Skeletal muscle cell (primary cell): Measurements from ENCODE around the gene RBPJL.
"Not testable (repeated sequence)": the region's sequence is repeated elsewhere in the genome, so short reads cannot be mapped to it uniquely, and the experiment has no call there.

ENCODE experiments used
- DNase-seq: peaks from one replicate; pipeline ENCODE4 v3.0.0-alpha.2; 2010; ENCODE audit warnings: low read depth
- H3K4me3 ChIP-seq: 2 replicates; pipeline ENCODE4 v1.5.1; 2011; ENCODE audit warnings: low read depth, mild to moderate bottlenecking, control low read depth, low read length, moderate library complexity

The RBPJL gene

DNA sequence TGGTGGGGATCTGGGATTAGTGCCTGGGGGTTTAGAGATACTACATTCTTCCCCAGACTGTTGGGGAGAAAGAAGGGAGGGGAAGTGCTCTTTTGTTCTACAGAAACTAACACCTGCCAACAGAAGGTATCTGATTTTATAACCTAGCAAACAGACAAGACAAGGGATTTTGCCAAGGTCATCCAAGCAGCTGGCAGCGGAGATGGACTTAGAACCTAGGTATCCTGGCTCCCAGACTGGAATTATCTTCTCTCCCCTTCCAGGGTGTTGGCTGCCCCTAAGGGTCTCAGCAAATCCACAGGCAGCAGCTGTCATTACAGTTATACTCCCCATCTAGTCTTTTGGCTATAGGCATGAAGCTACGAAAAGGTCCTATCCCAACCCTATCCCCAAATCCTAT lies 33.2 kb downstream of the RBPJL start:
- H3K4me3 ChIP-seq = no peak overlapping the region
- DNase-seq = no peak

DNA sequence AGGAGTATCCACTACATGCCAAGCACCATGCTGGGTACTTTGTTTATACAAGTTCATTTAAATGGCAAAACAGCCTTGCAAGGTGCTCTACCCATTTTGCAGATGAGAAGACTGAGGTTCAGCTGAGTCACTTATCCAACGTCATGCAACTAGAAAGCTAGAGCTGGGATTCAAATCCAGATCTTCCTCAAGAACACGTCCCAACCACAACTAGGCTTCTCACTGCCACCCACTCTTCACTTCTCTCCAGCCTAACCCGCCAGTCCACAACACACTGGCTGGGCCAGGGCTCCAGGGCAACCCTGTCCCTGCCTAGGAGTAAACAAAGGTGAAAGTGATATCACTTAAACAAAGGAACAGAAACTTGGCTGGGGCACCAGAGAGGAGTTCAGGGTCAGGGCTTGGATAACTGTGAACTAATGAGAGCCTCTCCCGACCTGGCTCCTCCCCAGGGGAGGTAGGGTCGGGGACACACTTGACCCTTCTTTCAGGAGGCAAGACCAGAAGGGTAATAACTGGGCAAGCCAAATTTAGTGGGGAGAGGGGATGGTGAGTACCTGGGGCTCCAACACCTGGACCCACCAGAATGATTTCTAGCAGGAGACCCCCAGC lies 33.7 kb downstream of the RBPJL start:
- no peak for DNase-seq
- no peak overlapping the region for H3K4me3 ChIP-seq

DNA sequence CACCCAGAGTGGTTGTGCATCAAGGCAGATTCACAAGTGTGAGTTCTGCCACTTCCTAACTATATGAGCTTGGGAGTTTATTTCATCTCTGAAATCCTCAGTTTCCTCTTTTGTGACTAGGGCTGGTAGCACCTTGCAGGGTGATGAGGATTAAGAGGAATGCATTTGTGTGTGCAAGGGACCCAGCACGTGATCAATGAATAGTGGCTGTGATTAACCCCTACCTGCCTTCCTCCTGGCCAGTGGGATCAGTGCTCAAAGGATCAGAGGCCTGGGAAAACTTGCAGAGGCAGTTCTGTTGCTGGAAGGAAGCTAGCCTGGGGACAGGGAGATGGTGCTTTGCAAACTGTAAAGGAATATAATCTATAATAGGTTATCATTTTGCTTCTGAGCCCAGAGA lies 34.3 kb downstream of the RBPJL start:
- H3K4me3 ChIP-seq = no peak overlapping the region
- no peak for DNase-seq

DNA sequence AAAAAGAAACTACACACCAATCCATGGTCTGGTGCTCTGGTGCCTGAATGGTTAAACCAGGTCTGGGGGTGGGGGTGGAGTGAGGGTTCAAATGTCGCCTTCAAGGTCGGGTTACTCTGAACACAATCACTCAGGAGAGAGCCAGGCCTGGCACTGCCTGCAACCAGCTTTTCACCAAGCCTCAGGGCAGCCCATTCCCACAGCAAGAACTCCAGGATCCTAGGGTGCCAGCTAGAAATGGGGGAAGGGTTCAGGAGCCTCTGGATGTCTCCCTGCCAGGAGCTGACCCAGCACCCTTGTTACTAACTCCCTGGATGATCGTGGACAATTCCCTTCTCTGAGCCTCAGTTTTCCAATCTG lies 34.9 kb downstream of the RBPJL start:
- DNase-seq = no peak
- H3K4me3 ChIP-seq = no peak overlapping the region

DNA sequence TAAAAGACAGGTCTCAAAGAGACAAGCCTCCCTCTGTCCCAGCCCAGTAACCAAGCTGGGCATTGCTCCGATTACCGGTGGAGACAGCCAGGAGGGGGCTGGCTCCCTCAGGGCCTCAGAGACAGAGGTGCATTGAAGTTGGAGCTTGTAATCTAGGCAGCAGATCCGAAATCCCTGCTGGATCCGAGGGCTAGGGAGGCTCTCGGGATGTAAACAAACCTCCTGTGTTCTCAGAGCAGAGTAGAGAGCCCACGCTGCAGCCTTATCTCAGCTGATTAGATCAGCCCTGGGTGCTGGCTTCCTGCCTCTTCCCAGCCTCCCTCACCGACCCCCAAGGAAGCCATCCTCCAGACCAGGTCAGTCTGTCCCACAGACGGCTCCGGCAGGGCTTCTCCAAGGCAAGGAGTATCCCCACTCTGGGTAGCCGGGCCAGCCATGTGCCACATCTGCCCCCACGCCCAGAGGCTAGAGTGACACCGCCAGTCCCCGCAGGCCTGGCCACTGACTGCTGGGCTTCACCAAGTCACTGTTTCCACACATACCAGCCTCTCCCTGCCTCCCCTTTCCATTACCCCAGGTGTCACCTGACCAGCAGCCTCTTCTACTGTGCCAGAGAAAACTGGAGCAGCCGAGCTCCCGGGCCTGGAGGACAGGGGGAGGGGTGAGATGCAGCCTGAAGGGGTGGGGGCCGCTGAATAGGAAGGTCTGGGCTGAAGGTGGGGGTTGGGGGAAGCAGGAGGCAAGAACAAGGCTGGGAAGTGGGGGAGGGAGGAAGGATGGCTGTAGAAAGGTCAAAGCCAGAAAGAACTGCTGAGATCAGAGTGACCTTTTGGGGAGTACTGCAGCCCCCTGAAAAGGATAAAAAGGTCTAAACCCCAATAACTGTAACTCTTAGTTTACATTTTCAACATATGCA lies 35.6 kb downstream of the RBPJL start:
- H3K4me3 ChIP-seq = no peak overlapping the region
- DNase-seq = no peak

DNA sequence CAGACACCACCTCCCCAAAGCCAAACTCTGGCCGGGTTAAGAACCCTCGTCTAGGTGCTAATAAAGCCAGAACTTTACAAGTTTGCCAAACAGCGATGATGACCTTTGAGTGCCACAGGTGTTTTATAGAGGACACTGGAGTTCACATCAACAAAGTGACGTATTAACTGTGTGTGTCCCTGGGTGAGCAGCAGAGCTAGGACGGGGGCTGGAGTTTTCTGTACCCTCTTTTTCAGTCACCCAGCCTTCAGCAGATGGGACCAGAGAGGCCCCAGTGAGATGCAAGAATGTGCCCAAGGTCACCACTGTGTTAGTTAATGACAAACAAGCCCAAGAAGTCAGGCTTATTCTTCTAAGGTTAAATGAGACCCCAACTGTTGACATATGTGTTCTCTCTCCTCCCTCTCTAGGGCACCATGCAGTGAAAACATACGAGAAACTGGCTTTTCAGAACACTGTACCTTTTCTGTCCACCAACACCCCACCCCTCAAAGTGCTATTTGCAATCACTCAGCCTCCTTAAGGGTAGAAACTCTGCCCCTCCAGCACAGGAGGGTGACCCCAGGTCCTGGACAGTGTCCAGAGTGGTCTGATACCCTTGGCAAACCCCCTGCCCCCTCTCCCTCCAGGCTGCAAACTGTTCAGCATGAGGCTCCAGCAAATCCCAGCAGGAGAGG lies 36.4 kb downstream of the RBPJL start:
- peak overlapping the region; percentile 22 for H3K4me3 ChIP-seq
- DNase-seq = no peak

DNA sequence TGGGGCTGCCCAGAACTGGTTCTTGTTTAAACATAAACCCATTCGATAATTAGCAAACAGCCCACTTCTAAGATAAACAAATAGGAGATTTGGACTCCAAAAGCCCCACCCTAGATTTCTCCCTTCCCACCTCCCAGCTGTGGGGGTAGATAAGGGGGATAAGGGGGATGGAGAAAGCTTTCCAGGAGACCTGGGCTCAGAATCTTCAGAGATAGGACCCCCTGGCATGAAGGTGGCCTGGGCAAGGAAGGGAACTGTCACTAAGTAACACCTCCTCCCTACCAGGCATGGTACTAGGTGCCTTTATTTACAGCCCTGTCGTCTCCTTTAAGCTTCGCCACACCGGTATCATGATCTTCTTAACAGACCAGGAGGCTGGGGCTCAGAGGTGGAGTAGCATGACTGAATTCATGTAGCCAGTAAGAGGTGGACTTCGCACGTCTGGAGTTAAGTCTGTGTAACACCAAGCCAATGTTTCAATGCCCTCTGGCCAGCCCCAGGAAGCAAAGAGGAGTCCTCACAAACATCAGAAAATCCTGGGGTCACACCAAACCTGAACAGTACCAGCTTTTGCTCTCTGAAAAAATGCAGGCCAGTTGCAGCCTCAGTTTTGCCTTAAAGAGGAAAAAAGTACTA lies 37.0 kb downstream of the RBPJL start:
- DNase-seq = no peak
- peak overlapping the region; percentile 22 for H3K4me3 ChIP-seq

- peak; percentile 73 for DNase-seq
- peak overlapping the region; percentile 22 for H3K4me3 ChIP-seq
Measured at GRCh38 chr20:45344168-45344860, 37.7 kb downstream of the RBPJL start.

DNA sequence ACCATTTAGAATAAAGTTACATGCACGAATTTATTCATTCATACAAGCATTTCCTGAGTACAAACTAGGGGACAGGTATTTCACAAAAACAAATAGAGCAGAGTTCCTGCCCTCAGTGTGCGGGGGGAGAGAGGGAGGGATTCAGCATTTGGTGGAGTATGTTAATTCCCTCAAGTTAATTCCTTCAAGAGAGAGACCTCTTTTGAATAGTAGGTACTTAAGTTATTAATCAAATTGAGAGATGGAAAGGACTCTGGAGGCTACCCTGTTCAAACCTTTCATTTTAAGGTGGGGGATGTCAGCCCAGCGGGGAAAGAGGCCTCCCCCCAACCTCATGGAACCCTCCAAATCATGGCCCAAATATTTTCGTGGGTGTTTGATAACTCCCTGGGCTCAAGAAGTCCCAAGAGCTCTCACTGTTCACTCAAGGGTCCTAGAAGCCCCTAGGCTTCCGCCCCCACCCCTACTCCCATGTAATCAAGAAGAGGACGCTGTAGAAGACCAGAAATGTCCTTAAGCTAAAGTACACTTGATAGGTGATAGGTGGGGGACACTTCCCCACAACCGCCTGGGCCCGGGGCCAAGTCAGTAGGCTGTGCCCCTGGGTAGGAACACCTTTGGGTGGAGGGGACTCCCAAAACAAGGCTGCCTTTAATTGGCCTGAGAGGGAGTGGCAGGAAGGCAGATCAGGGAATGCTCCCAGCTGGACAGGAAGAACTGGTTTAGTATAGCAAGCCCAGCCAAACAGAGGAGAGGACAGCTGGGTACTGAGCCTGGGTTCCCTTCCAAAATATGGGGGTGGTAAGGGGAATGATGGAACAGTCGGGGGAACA lies 38.7 kb downstream of the RBPJL start:
- peak overlapping the region; percentile 88 for H3K4me3 ChIP-seq

GRCh38 chr20:45346291-45346718 lies 39.7 kb downstream of the RBPJL start:
- H3K4me3 ChIP-seq = peak overlapping the region; percentile 88
- DNase-seq = no peak

More for the DNA sequence above, 38.7 kb downstream of the RBPJL start:
- DNase-seq = no peak

- no peak for DNase-seq
- peak overlapping the region; percentile 88 for H3K4me3 ChIP-seq
Measured at GRCh38 chr20:45346851-45347250, 40.2 kb downstream of the RBPJL start.

DNA sequence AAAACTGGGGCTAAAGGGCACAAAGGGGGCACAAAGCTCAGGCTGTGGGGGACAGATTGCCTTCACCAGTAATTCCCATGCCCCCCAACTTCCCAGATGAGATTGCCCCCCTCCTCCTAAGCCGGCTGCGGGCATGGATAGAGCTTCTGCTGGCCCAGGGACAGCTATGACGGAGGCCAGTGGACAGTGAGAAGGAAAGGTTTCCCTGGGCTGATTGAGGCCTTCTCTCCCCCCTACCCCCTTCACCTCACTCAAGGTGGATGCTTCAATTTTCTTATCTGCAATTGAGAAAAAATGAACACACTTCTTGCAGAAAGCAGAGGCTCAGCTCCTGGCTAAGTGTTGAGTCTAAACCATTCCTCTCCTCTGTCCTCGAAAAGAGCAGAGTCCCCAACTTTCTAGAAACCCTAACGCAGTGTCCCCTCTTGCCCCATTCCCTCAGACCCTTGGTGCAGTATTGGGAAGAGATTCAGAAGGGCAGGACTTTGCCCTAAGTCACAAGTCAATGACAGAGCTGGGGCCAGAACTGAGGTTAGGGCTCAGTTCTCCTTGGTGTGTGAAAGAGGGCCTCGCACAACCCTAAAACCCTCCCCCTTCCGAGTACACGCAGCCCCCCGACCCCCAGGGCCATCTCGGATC lies 40.8 kb downstream of the RBPJL start:
- H3K4me3 ChIP-seq = peak overlapping the region; percentile 88
- no peak for DNase-seq

DNA sequence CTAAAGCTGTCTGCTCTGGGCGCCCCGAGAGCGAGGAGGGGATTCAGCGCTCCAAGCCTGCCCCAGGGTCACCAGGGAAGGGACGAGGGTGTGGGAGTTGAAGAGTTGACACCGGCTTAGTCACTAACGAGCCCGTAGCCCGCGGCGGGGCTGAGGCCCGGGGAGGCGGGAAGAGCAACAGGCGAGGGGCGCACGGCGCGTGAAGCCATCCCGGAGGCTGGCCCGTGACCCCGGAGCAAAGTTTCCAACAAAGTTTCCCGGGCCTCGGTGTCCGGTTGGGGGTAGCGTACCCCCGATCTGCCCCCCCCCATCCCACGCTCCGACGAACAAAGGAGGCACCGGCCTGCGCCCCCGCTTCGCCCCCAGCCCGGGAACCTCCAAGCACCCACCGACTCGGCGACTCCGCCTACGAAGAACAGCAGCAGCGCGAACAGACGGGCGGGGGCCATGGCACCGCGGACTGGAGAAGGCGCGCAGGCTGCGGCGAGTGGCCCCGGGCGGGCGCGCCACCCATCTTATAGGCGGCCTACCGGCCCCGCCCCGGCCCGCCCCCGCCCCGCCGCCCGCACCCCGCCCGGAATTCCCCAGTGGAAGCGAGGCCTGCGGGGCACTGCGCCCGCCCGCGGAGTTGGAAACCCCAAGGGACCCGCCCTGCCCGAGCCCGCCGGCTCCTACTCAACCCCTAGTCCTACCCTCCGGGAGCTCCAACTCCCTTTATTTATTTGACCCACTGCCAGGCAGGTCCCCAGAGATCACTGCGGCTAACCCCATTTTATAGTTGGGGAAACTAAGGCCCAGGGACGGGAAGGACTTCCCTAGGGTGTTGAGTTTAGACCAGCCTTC lies 41.5 kb downstream of the RBPJL start, which contains the start of gene SDC4:
Gene SDC4, minus strand, starts transcription at position 489 of the 843 bp plus-strand sequence. Its CDS starts 40 bp downstream, at position 449.
- DNase-seq = no peak
- H3K4me3 ChIP-seq = peak within 1 kb of the TSS; percentile 88

DNA sequence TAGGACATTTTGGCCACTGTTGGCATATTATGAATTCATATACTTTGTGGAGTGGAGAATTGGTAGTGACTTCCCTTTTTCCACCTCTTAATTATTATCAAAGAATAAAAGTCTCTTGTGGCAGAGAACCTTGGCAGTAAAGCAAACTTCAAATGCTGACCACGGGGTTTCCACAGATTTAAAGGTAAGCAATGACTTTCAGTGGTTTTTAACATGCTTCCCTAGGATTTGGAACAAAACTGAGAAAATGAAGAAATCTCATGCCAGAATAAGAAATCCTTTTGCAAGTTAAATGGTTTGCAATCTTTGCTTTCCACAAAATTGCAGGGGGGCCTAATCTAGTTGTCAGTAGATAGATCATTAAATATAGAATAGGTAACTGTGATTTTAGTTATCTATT lies 43.6 kb downstream of the RBPJL start:
- no peak for DNase-seq
- H3K4me3 ChIP-seq = no peak overlapping the region

DNA sequence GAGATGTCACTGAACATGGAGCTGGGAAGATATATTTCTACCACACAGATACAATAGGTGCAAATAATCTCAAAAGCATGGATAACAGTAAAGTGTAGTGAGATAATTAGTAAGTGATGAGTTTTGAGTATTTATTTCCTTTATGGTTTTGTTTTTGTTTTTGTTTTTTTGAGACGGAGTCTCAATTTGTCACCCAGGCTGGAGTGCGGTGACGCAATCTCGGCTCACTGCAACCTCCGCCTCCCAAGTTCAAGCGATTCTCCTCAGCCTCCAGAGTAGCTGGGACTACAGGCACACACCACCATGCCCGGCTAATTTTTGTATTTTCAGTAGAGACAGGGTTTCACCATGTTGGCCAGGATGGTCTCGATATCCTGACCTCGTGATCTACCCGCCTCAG lies 44.2 kb downstream of the RBPJL start:
- not testable (repeated sequence) for H3K4me3 ChIP-seq, DNase-seq

GRCh38 chr20:45352729-45353128 lies 46.1 kb downstream of the RBPJL start:
- no peak for DNase-seq
- no peak overlapping the region for H3K4me3 ChIP-seq

DNA sequence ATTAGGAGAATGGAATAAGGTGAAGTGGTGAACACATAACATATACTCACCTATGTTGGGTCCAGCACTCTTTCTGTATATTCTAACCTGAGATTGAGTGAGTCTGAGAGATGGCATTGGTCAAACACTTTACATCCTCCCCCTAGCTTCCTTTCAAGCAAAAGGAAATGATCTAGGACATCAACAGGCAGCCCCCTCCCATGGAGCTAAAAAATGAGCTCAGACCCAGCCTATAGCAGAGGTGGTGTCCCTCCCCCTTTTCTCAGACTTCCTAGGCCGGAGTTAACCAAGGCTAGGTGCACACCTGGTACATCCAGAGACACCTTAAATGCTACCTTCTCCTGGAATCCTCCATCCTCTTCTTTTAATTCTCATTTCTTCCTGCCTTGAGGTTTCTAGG lies 47.1 kb downstream of the RBPJL start:
- no peak overlapping the region for H3K4me3 ChIP-seq
- no peak for DNase-seq
